ENCODE measurements around the gene SFXN2. TPM values are rescaled to one million over a fixed set of nuclear protein-coding genes. Genes with fewer than 3 reads are reported as not detected.

The SFXN2 gene
- total and polyA plus RNA-seq, 4 donors = 6.9 to 14.6 (median 8.9) TPM

GRCh38 chr10:102701272-102701671 lies 13.2 kb upstream of the SFXN2 start:
- WGBS (ENCODE audit: insufficient coverage) = no CpG with 5 or more reads among the region's 3 CpGs
- H3K36me3 ChIP-seq (ENCODE audit: control insufficient read depth, insufficient read depth, low read length) = peaks cover 32% of the 10 kb centered on the region
- H3K9me3 ChIP-seq (ENCODE audit: control insufficient read depth, insufficient read depth, low read length) = no peaks in the 10 kb centered on the region
- H3K4me1 ChIP-seq (ENCODE audit: control insufficient read depth, insufficient read depth, low read length) = no peaks in the 10 kb centered on the region
- no peak overlapping the region for H3K27ac ChIP-seq (ENCODE audit: low read depth, low read length)
- no peak for DNase-seq (ENCODE audit: low read depth in 4 of 6, low spot score in 6 of 6)
- no peak overlapping the region for H3K4me3 ChIP-seq (ENCODE audit: low read depth, low read length)
- H3K27me3 ChIP-seq (ENCODE audit: control insufficient read depth, insufficient read depth, low read length) = no peaks in the 10 kb centered on the region

- no peak overlapping the region for H3K27ac ChIP-seq (ENCODE audit: low read depth, low read length)
- DNase-seq (ENCODE audit: low read depth in 4 of 6, low spot score in 6 of 6) = no peak
- peaks cover 27% of the 10 kb centered on the region for H3K36me3 ChIP-seq (ENCODE audit: control insufficient read depth, insufficient read depth, low read length)
- no peak overlapping the region for H3K4me3 ChIP-seq (ENCODE audit: low read depth, low read length)
- no CpG with 5 or more reads among the region's 3 CpGs for WGBS (ENCODE audit: insufficient coverage)
- no peaks in the 10 kb centered on the region for H3K4me1 ChIP-seq (ENCODE audit: control insufficient read depth, insufficient read depth, low read length)
- no peaks in the 10 kb centered on the region for H3K9me3 ChIP-seq (ENCODE audit: control insufficient read depth, insufficient read depth, low read length)
- no peaks in the 10 kb centered on the region for H3K27me3 ChIP-seq (ENCODE audit: control insufficient read depth, insufficient read depth, low read length)
Observed at GRCh38 chr10:102701796-102702195, 12.6 kb upstream of the SFXN2 start.

- DNase-seq (ENCODE audit: low read depth in 4 of 6, low spot score in 6 of 6) = no peak
- Histone ChIP-seq H3K9me3 (ENCODE audit: control insufficient read depth, insufficient read depth, low read length) (no peaks in the 10 kb centered on the region), H3K27me3 (ENCODE audit: control insufficient read depth, insufficient read depth, low read length) (no peaks in the 10 kb centered on the region), H3K36me3 (ENCODE audit: control insufficient read depth, insufficient read depth, low read length) (peaks cover 23% of the 10 kb centered on the region), H3K27ac (ENCODE audit: low read depth, low read length) (no peak overlapping the region), H3K4me1 (ENCODE audit: control insufficient read depth, insufficient read depth, low read length) (no peaks in the 10 kb centered on the region), H3K4me3 (ENCODE audit: low read depth, low read length) (no peak overlapping the region)
- WGBS (ENCODE audit: insufficient coverage) = no CpG with 5 or more reads among the region's 2 CpGs
Observed at GRCh38 chr10:102702742-102703141, 11.7 kb upstream of the SFXN2 start.

GRCh38 chr10:102704915-102705314 lies 9.5 kb upstream of the SFXN2 start:
- 100% methylated on average over 4 of the region's 6 CpGs for WGBS (ENCODE audit: insufficient coverage)
- no peak for DNase-seq (ENCODE audit: low read depth in 4 of 6, low spot score in 6 of 6)

GRCh38 chr10:102705531-102705930 lies 8.9 kb upstream of the SFXN2 start:
- Histone ChIP-seq H3K4me3 (ENCODE audit: low read depth, low read length) (no peak overlapping the region), H3K36me3 (ENCODE audit: control insufficient read depth, insufficient read depth, low read length) (peaks cover 6% of the 10 kb centered on the region), H3K9me3 (ENCODE audit: control insufficient read depth, insufficient read depth, low read length) (no peaks in the 10 kb centered on the region), H3K27me3 (ENCODE audit: control insufficient read depth, insufficient read depth, low read length) (no peaks in the 10 kb centered on the region), H3K4me1 (ENCODE audit: control insufficient read depth, insufficient read depth, low read length) (no peaks in the 10 kb centered on the region), H3K27ac (ENCODE audit: low read depth, low read length) (no peak overlapping the region)
- DNase-seq (ENCODE audit: low read depth in 4 of 6, low spot score in 6 of 6) = no peak
- no CpG with 5 or more reads among the region's 2 CpGs for WGBS (ENCODE audit: insufficient coverage)

More at GRCh38 chr10:102704915-102705314, 9.5 kb upstream of the SFXN2 start:
- H3K9me3 ChIP-seq (ENCODE audit: control insufficient read depth, insufficient read depth, low read length) = no peaks in the 10 kb centered on the region
- peaks cover 8% of the 10 kb centered on the region for H3K36me3 ChIP-seq (ENCODE audit: control insufficient read depth, insufficient read depth, low read length)
- H3K4me3 ChIP-seq (ENCODE audit: low read depth, low read length) = no peak overlapping the region
- no peaks in the 10 kb centered on the region for H3K4me1 ChIP-seq (ENCODE audit: control insufficient read depth, insufficient read depth, low read length)
- no peaks in the 10 kb centered on the region for H3K27me3 ChIP-seq (ENCODE audit: control insufficient read depth, insufficient read depth, low read length)
- H3K27ac ChIP-seq (ENCODE audit: low read depth, low read length) = no peak overlapping the region

- no CpG with 5 or more reads among the region's 4 CpGs for WGBS (ENCODE audit: insufficient coverage)
- Histone ChIP-seq H3K4me3 (ENCODE audit: low read depth, low read length) (no peak overlapping the region), H3K27me3 (ENCODE audit: control insufficient read depth, insufficient read depth, low read length) (no peaks in the 10 kb centered on the region), H3K27ac (ENCODE audit: low read depth, low read length) (no peak overlapping the region), H3K9me3 (ENCODE audit: control insufficient read depth, insufficient read depth, low read length) (no peaks in the 10 kb centered on the region), H3K36me3 (ENCODE audit: control insufficient read depth, insufficient read depth, low read length) (no peaks in the 10 kb centered on the region), H3K4me1 (ENCODE audit: control insufficient read depth, insufficient read depth, low read length) (peaks cover 11% of the 10 kb centered on the region)
- DNase-seq (ENCODE audit: low read depth in 4 of 6, low spot score in 6 of 6) = no peak
Observed at GRCh38 chr10:102710609-102711008, 3.8 kb upstream of the SFXN2 start.

GRCh38 chr10:102712089-102712488 lies 2.3 kb upstream of the SFXN2 start:
- DNase-seq (ENCODE audit: low read depth in 4 of 6, low spot score in 6 of 6) = no peak
- Histone ChIP-seq H3K27ac (ENCODE audit: low read depth, low read length) (peak overlapping the region; percentile 97), H3K9me3 (ENCODE audit: control insufficient read depth, insufficient read depth, low read length) (no peaks in the 10 kb centered on the region), H3K36me3 (ENCODE audit: control insufficient read depth, insufficient read depth, low read length) (no peaks in the 10 kb centered on the region), H3K4me3 (ENCODE audit: low read depth, low read length) (no peak overlapping the region), H3K27me3 (ENCODE audit: control insufficient read depth, insufficient read depth, low read length) (no peaks in the 10 kb centered on the region), H3K4me1 (ENCODE audit: control insufficient read depth, insufficient read depth, low read length) (peaks cover 13% of the 10 kb centered on the region)
- WGBS (ENCODE audit: insufficient coverage) = 100% methylated on average over 1 of the region's 4 CpGs

- Histone ChIP-seq H3K27ac (ENCODE audit: low read depth, low read length) (peak overlapping the region; percentile 97), H3K4me3 (ENCODE audit: low read depth, low read length) (peak overlapping the region; percentile 90), H3K27me3 (ENCODE audit: control insufficient read depth, insufficient read depth, low read length) (no peaks in the 10 kb centered on the region), H3K36me3 (ENCODE audit: control insufficient read depth, insufficient read depth, low read length) (no peaks in the 10 kb centered on the region), H3K9me3 (ENCODE audit: control insufficient read depth, insufficient read depth, low read length) (no peaks in the 10 kb centered on the region), H3K4me1 (ENCODE audit: control insufficient read depth, insufficient read depth, low read length) (peaks cover 13% of the 10 kb centered on the region)
- WGBS (ENCODE audit: insufficient coverage) = 0% methylated on average over 3 of the region's 8 CpGs
- no peak for DNase-seq (ENCODE audit: low read depth in 4 of 6, low spot score in 6 of 6)
Observed at GRCh38 chr10:102712843-102713538, 1.4 kb upstream of the SFXN2 start.

- peak overlapping the region; percentile 97 for H3K27ac ChIP-seq (ENCODE audit: low read depth, low read length)
- no peaks in the 10 kb centered on the region for H3K9me3 ChIP-seq (ENCODE audit: control insufficient read depth, insufficient read depth, low read length)
- 0% methylated on average over 12 of the region's 13 CpGs for WGBS (ENCODE audit: insufficient coverage)
- H3K4me1 ChIP-seq (ENCODE audit: control insufficient read depth, insufficient read depth, low read length) = peaks cover 17% of the 10 kb centered on the region
- DNase-seq (ENCODE audit: low read depth in 4 of 6, low spot score in 6 of 6) = peak in 1 of 6 donors; percentile 26
- H3K27me3 ChIP-seq (ENCODE audit: control insufficient read depth, insufficient read depth, low read length) = no peaks in the 10 kb centered on the region
- H3K4me3 ChIP-seq (ENCODE audit: low read depth, low read length) = peak overlapping the region; percentile 90
- H3K36me3 ChIP-seq (ENCODE audit: control insufficient read depth, insufficient read depth, low read length) = peaks cover 4% of the 10 kb centered on the region
Observed at GRCh38 chr10:102713539-102713813, 960 bp upstream of the SFXN2 start.

GRCh38 chr10:102713814-102714620 lies 419 bp upstream of the SFXN2 start, which contains the start of gene ARL3:
ARL3 (minus strand) TSS chr10:102714397; CDS start chr10:102714275, 122 bp downstream.
- Histone ChIP-seq H3K9me3 (ENCODE audit: control insufficient read depth, insufficient read depth, low read length) (no peaks in the 10 kb centered on the region), H3K4me1 (ENCODE audit: control insufficient read depth, insufficient read depth, low read length) (peaks cover 22% of the 10 kb centered on the region), H3K27ac (ENCODE audit: low read depth, low read length) (peak within 1 kb of the TSS; percentile 97), H3K27me3 (ENCODE audit: control insufficient read depth, insufficient read depth, low read length) (no peaks in the 10 kb centered on the region), H3K4me3 (ENCODE audit: low read depth, low read length) (peak within 1 kb of the TSS; percentile 90), H3K36me3 (ENCODE audit: control insufficient read depth, insufficient read depth, low read length) (peaks cover 6% of the 10 kb centered on the region)
- peak; percentile 90 to 99 (median 96) for DNase-seq (ENCODE audit: low read depth in 4 of 6, low spot score in 6 of 6)
- WGBS (ENCODE audit: insufficient coverage) = 0% methylated on average over 62 of the region's 62 CpGs
